Measurements from ENCODE around the gene CD44.
"Not testable (repeated sequence)": the region's sequence is repeated elsewhere in the genome, so short reads cannot be mapped to it uniquely, and the experiment has no call there.

CD44 gene

GRCh38 chr11:35138943-35139721 lies at the start of gene CD44:
CD44 (plus strand) TSS chr11:35139171; CDS start chr11:35139304, 133 bp downstream.
- peak; percentile 3 for DNase-seq

GRCh38 chr11:35089666-35090065 lies 49.3 kb upstream of the CD44 start:
- no peak for DNase-seq

- no peak for DNase-seq
Observed at GRCh38 chr11:35090125-35090524, 48.8 kb upstream of the CD44 start.

DNA sequence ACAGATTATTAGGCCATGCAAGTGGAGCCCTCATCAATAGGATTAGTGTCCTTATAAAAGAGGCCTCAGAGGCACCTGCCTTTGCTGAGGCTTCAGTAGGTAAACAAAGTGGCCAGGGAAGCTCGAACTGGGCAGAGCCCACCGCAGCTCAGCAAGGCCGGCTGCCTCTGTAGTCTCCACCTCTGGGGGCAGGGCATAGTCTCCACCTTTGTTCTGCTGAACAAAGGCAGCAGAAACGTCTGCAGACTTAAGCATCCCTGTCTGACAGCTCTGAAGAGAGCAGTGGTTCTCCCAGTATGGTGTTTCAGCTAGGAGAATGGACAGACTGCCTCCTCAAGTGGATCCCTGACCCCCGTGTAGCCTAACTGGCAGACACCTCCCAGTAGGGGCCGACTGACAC lies 48.0 kb upstream of the CD44 start:
- DNase-seq = not testable (repeated sequence)

DNA sequence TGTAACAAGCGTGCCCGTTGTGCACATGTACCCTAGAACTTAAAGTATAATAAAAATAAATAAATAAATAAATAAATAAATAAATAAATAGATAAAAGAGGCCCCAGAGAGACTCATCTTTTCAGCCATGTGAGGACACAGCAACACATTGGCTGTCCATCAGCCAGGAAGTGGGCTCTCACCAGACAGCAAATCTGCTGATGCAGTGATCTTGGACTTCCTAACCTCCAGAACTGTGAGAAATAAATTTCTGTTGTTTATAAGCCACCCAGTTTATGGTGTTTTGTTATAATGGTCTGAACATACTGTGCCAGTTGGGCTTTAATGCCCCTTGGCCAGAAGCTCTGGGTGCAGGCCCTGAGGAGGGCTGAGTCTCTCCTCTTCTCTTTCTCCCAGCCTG lies 42.2 kb upstream of the CD44 start:
- no peak for DNase-seq

GRCh38 chr11:35097814-35098455 lies 41.0 kb upstream of the CD44 start:
- DNase-seq = no peak

- no peak for DNase-seq
Observed at GRCh38 chr11:35098855-35099254, 40.1 kb upstream of the CD44 start.

DNA sequence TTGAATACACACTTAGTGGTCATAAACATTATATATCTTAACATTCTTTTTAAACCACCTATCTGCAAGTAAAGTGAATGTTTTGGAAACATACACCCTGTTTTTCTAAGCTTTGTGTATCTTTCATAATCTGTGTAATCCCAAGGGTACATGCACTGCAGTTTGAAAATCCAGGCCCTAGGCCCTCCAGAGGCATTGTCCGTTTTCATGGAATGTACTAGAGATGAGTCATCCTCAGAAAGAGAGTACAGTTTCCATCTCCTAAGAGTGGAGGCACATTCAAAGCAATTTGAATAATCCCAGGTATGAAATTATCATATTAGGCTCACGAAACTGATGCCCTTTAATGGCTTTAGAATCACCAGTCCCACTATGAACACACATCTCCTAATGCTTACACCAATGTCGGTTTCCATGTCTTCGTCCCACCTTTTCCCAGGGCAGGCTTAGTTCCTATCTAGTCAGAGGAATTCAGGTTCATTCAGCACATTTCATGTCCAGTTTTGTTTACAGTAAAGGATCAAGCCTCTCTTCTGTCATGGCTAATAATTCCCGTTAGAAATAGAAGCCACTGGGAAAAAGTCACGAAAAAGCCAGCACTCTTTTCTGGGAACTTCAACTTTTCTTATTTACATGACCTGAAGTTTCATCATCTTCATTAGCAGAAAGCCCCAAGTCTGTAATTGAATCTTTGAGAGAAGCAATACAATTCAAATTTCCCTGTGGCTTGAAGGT lies 39.5 kb upstream of the CD44 start:
- no peak for DNase-seq

DNA sequence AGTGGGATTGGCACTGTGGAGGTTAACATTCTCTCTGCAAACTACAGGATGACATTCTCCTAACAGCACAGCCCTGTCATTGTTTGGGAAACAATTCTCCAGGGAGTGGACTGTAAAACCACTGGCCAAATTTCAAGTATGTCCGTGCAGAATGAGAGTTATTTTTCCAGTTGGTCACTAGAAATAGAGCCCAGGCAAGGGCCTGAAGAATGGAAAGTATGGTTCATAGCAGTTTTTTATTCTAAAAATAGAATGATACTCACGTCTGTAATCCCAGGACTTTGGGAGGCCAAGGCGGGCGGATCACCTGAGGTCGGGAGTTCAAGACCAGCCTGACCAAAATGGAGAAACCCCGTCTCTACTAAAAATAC lies 39.0 kb upstream of the CD44 start:
- DNase-seq = no peak

- no peak for DNase-seq
Observed at GRCh38 chr11:35101223-35101622, 37.7 kb upstream of the CD44 start.

GRCh38 chr11:35102267-35102666 lies 36.7 kb upstream of the CD44 start:
- no peak for DNase-seq

- no peak for DNase-seq
Observed at GRCh38 chr11:35103366-35104208, 35.4 kb upstream of the CD44 start.

DNA sequence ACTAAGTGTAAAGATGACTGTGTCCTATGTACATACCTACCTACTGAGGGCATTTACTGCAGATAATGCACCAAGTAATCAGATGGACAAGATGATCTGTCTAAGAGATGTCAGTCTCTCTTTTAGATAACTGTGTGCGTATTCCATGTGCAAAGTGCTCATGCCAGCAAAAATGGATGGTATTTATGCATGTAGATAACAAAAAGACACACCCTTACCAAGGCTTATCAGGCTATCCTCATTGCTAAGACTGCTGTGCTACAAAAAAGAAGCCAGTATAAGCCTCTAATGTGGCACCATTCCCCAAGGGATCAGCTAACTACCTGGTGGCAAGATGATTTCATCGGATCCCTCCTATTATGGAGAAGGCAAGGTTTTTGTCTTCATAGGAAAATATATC lies 34.3 kb upstream of the CD44 start:
- no peak for DNase-seq

DNA sequence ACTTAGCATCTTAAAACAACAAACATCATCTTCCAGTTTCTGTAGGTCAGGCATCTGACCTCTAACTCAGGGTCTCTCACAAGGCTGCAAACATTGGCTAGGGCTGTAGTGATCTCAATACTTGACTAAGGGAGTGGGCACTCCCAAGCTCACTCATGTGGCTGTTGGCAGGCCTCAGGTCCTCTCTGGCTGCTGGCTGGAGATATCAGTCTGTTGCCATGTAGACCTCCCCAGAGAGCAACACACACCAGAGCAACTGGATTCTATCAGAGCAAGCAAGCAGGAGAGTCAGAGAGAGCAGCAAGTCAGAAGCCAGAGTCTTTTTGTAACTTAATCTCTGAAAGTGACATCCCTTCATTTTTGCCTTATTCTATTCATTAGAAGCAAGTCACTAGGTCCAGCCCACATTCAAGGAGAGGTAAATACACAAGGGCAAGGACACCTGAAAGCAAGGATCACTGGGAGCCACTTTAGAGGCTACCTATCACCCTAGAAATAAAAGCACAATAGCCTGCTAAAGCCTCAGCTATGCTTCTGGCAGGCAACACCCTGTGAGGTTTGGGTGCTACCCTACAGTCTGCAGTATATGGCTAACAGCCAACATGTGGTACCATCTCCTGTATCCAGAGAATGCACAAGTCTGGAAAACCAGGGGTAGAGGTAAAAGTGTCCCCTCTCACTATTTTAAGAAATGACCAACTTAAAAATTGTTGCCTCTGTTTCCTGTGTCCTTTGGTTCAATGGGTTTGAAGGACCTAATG lies 33.5 kb upstream of the CD44 start:
- no peak for DNase-seq

DNA sequence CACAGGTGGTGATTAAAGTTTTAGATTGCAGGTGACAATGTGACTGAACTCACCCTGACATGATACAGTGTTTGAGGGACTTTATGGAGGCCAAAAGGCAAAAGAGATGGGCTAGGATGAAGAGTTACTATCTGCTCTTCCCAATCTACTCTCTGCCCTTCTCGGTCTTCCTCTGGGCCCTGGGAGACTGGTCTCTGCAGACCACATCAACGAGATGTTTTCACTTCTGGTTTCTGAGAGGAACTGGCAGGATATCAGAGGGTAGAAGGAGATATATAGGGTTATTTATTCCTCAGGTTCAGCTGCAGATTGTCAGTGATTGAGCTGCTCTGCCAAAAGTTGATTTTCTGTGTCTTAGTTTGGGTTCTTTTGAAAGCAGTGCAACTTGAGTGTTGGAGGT lies 32.4 kb upstream of the CD44 start:
- DNase-seq = no peak

DNA sequence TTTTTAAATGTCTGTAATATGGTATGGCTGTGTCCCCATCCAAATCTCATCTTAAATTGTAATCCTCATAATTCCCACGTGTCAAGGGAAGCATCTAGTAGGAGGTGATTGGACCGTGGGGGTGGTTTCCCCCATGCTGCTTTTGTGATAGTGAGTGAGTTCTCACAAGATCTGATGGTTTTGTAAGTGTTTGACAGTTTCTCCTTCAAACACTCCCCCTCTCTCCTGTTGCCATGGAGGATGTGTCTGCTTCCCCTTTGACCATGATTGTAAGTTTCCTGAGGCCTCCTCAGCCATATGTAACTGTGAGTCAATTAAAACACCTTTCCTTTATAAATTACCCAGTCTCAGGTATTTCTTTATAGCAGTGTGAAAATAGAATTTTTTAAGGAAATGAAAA lies 31.1 kb upstream of the CD44 start:
- no peak for DNase-seq

DNA sequence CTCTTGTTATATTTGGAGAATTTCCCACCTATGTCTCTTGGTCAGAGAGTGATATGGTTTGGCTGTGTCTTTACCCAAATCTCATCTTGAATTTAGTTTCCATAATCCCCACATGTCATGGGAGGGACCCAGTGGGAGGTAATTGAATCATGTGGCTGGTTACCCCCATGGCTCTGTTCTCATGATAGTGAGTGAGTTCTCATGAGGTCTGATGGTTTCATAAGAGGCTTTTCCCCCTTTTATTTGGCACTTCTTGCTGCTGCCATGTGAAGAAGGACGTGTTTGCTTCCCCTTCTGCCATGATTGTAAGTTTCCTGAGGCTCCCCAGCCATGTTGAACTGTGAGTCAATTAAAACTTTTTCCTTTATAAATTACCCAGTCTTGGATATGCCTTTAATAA lies 30.6 kb upstream of the CD44 start:
- DNase-seq = not testable (repeated sequence)

DNA sequence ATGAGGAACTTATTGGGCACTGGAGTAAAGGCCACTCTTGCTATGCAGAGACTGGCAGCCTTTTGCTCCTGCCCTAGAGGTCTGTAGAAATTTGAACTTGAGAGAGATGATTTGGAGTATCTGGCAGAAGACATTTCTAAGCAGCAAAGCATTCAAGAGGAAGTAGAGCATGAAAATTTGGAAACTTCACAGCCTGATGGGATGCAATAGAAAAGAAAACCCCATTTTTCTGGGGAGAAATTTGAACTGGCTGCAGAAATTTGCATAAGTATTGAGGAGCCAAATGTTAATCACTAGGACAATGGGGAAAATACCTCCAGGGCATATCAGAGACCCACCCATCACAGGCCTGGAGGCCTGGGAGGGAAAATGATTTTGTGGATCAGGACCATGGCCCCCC lies 29.9 kb upstream of the CD44 start:
- DNase-seq = no peak

- no peak for DNase-seq
Observed at GRCh38 chr11:35109827-35110226, 29.1 kb upstream of the CD44 start.

- no peak for DNase-seq
Observed at GRCh38 chr11:35111161-35112055, 27.6 kb upstream of the CD44 start.
